Astrocyte (in vitro differentiated cells and primary cell): Measurements from ENCODE around the gene LRRC75A.

Experiments
- CTCF ChIP-seq: IDR thresholded peaks from 2 replicates; pipeline ENCODE4 v1.5.1; 2011; ENCODE audit warnings: low read depth, mild to moderate bottlenecking, inconsistent platforms, low read length, moderate library complexity; ENCODE audit not compliant: insufficient read depth
- EZH2 ChIP-seq: IDR thresholded peaks from 2 replicates; pipeline ENCODE4 v1.6.1; 2012; ENCODE audit warnings: mild to moderate bottlenecking, low read length, inconsistent platforms; ENCODE audit not compliant: insufficient read depth

GRCh38 chr17:16492613-16493530, 879 bp upstream of the LRRC75A start:
- no peak for TF ChIP-seq CTCF
- TF ChIP-seq EZH2, result no peak
